Muscle of back (tissue), 11 donors: ENCODE data around the gene RRP9. TPM values are rescaled to one million over a fixed set of nuclear protein-coding genes. Genes with fewer than 3 reads are reported as not detected.
"Not testable (repeated sequence)": the region's sequence is repeated elsewhere in the genome, so short reads cannot be mapped to it uniquely, and the experiment has no call there.

Source experiments
- DNase-seq, 3 donors: peaks; one replicate each; pipeline versions ENCODE4 v3.0.0 to v3.0.0-alpha.2; 2013
- polyA plus RNA-seq, 10 donors: library from polyadenylated mRNA; unstranded; fragments of 120-200 nt; gene quantifications; one replicate each; pipeline ENCODE4 v1.2.1, GENCODE V29; 2013; ENCODE audit not compliant: insufficient read length in 10 of 10

RRP9 gene
- polyA plus RNA-seq, 10 donors, result 12.2 to 16.8 (median 14.0) TPM

DNA sequence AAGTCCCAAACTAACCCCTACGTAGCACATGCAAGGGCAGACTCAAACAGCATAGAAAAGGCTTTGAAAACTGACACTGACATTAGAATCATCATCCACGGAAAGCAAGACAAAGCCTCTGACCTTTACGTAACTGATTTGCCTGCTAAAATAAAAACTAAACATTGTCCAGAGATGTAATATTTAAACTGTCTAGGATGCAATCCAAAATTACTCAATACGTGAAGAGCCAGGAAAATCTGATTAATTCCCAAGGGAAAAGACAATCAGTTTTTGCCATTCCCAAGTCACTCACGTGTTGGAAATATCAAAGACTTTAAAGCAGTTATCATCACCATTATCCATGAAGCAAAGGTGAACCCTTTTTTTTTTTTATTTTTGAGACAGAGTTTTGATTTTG lies 25.3 kb downstream of the RRP9 start:
- no peak for DNase-seq

DNA sequence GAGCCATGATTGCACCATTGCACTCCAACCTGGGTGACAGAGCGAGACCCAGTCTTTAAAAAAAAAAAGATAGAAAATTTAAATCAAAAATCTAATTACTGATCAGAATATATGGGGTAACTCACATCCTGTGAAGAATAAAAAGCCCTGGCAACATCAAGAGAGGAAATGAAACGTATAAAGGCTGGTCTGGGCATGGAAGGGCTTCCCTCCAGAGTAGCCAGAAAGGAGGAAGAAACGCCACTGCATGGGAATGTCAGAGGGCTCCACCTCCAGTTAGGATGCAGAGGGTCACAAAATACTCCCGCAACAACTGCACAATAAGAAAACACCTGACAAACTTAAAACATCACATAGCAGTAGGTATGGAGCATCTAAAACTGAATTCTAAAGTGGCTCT lies 33.7 kb downstream of the RRP9 start:
- no peak for DNase-seq

DNA sequence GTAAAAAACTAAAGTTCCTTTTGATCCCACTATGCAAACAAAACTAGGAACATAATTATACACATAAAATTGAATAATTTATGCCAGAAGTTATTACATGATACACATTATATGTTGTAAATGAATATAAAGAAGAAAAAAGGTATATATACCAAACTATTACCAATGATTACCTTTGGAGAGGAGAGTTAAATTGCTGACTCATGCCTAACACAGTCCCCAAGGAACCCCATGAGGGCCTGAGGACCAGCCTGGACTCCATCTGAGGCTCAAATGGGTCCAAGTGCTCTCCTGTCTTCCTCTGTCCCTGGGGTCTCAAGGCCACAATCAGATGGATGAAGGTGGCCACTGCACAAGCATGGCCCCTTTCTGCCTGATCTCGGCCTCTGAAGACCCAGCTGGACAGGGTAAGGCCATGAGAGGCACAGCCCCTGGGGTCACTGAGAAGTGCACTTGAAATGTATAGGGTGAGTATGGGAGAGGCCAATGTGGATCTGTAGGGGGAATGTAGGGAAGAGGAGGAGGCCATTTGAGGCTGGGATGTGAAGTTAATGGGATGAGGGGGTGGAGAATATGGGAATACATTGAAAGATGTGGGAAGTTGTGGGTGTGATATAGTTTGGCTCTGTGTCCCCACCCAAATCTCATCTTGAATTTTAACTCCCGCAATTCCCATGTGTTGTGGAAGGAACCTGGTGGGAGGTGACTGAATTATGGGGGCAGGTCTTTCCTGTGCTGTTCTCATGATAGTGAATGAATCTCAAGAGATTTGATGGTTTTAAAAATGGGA lies 37.5 kb downstream of the RRP9 start:
- no peak for DNase-seq

DNA sequence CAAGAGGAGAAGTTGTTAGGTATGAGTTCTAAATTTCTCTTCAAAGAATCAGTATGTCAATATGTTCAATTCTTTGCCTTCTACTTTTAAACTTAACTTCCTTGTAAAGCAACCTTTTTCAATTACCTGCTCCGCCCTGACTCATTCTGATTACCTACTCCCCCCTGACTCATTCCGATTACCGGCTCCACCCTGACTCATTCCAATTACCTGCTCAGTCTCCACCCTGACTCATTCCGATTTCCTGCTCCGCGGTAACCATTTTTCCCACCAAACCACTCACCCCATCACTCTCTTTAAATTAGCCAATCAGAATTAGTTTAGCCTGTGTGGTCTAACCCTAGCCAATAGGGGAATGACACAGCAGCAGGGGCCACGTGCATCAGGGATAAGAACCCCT lies 39.3 kb downstream of the RRP9 start:
- DNase-seq, result not testable (repeated sequence)

DNA sequence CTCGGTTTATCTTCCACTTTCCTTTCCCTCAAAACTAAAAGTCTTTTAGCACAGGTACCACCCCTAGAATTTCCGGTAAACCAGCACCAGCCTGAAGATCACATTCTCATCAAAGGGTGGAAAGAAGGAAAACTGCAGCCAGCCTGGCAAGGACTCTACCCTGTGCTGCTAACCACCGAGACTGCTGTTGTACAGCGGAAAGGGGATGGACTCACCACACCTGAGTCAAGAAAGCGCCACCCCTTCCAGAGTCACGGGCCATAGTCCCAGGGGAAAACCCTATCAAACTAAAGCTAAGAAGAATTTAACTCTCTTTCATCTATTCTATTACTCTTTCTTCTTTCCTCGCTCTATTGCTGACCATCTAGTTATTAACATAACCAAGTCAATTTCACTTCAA lies 41.7 kb downstream of the RRP9 start:
- DNase-seq, result not testable (repeated sequence)

DNA sequence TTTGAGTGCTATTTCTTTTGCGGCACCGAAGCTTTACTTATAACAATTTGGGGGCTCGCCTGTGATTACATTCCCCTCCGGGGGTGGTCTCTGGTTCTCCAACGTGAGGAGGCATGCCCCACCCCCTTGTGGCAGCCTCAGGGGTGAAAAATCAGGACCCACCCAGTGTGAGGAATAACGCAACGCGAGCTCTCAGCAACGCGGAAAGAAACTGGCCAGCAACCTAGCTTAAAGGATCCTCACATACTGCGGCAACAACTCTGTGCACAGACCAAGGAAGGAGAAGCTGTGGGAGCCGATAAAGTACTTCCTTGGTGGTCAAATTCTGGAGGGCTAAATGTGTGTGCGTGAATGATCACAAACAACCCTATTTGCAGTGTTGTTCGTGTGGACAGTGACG lies 44.3 kb downstream of the RRP9 start:
- DNase-seq, result no peak

DNA sequence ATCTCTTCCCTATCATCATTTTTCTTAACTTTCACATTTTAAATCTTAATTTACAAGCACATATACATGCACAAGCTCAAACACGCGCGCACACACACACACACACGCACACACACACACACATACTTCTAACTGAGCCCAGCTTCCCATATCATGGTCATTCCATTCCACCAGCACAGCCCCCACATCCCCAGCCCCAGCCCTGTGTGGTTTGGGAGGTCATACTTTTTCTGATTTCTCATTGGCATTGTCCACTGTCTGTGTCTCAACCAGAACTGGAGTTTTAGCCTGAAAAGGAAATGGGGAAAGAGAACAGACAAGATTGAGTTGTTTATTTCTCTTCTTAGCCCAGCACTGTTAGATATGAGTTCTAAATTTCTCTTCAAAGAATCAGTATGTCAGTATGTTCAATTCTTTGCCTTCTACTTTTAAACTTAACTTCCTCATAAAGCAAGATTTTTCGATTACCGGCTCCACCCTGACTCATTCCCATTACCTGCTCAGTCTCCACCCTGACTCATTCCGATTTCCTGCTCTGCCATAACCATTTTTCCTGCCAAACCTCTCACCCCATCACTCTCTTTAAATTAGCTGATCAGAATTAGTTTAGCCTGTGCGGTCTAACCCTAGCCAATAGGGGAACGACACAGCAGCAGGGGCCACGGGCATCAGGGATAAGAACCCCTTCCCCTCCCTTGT lies 44.9 kb downstream of the RRP9 start:
- no peak for DNase-seq

DNA sequence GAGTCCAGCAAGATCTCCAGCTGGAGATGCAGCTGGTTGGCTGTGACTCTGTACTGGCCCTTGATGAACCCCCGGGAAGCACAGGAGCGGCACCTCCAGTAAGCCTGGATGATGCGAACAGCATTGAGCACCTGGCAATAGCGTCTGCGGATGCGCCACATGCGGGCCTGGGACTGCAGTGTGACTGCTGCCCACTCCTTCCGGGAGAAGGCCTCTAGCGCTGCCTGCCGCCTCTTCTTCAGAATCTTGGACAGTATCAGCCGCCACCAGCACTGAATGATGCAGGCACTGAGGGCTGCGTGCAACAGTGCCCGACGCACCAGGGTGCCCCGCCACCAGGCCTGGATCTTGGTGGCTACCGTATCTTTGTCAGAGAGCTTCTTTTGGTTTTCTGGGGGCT lies 46.8 kb downstream of the RRP9 start:
- DNase-seq, result no peak

DNA sequence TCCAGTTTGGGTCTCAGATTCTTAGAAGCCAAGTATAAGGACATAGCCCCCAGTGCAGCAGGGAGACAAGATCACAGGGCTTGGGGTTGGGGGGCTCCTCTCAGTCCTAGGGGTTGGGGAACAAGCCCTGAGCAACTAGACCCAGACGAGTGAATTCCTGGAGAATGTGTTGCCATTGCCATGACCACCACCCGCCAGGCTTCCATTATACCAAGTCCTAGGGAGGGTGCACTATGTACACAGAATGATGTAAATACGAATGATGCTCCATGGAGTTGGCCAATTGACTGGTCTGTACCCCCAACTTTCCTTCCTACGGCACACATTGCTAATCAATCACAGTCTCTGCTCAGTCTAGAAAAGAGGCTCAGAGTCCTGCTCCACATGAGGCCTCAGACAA lies 47.3 kb downstream of the RRP9 start:
- no peak for DNase-seq

DNA sequence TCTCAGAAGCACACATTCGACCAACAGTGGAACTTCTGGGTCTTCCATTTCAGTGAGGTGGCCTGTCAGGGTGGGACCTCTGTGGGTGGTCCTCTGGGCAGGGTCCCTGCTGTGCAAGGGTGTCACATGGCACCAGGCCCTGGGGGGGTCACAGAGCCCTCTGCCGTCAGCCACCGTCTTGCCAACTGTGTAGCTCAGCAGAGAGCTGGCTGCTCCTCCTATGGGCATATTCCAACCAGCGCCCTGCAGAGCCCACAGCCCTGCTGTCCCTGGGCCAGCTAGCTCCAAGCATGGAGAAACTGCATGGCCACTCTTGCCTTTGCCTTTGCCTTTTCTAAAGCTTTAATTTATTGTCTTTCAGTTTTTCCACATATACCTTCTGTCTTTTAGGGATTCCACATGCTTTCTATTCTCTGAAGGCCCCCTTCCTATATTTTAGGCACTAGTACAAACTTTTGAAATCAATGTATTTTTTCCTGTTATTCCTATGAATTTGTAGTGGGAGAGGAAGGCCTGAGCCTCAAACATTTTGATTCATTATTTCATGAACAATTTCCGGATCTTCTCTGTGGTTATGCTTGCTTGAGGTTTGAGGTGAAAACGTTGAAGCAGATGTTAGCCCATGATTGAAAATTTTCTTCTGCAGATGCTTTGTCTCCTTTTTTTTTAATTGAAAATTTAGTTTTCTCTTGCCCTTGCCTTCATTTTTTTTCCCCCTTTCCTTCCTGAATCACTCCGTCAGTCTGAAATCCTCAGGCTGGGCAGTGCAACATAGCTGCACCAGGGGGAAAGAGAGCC lies 50.3 kb downstream of the RRP9 start:
- no peak for DNase-seq

DNA sequence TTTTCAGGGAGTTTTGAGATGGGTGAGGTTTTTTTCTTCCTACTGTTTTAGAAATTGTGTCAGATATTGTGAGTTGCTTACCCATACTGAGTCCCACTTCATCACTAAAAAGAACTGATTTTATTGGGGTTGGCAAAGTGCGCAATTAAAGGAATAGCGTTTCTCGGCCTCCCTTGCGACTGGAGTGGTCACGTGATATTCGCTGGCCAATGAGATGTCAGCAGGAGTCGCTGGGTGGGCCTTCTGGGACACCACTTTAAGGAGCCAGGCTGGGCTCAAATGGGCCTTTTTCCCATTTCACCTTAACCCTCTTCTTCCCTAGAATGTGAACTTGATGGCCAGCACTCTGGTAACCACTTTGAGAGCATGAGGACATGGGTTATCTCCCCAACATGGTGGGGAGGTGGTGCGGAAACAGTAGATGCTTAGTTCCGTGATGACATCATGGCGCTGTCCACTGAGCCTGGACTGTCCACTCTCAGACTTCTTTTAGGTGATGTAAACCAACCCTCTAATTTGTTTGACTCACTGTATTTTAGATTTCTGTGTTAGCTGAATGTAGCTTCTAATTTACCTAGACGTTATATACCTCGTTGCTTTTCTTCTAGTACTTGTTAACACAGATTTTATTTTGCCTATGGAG lies 53.1 kb downstream of the RRP9 start:
- DNase-seq, result no peak

DNA sequence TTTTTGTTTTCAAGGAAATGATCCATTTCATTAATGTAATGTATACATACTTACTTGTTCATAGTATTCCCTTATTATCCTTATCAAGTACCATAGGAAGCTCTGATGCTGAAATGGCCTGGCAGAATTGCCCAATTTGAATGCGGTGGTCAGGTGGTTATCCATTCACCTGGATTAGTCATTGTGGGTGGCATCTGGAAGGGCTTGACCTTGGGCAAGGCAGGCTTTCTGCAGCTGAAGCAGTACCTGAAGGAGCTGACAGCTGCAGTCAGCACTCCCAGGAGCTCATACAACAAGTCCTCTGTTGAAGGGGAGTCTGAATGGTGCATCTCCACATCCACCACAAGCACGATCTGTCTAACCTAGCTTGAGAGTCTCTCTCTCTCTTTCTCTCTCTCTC lies 54.1 kb downstream of the RRP9 start:
- DNase-seq, result no peak

DNA sequence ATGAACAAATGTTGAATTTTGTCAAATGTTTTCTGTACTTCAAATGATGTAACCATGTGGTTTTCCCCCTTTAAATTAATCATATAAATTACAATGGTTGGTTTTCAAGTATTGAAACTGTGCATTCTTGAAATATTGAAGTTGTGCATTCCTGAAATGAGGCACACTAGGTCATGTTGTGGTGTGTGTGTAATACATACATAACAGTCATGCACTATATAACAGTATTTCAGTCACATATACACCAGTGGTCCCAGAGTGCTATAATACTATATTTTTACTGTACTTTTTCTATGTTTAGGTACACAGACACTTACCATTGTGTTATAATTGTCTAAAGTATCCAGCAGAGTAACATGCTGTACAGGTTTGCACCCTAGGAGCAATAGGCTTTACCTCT lies 55.3 kb downstream of the RRP9 start:
- DNase-seq, result no peak

Other genes starting within 250 kb of the RRP9 start
- under 1 TPM; 0.25 to 0.98 (median 0.52) TPM for gene GRM2, start 234.8 kb downstream of the RRP9 start, polyA plus RNA-seq
- not detected for gene IQCF6, start 162.7 kb downstream of the RRP9 start, polyA plus RNA-seq
- gene IQCF2, start 80.3 kb downstream of the RRP9 start, polyA plus RNA-seq, result not detected
- gene IQCF5, start 66.3 kb downstream of the RRP9 start, polyA plus RNA-seq, result not detected
- gene IQCF1, start 38.6 kb downstream of the RRP9 start, polyA plus RNA-seq, result not detected
- gene PARP3, start 459 bp upstream of the RRP9 start, polyA plus RNA-seq, result 1 to 10 TPM; 3.8 to 7.8 (median 5.6) TPM
- gene GPR62, start 13.5 kb upstream of the RRP9 start, polyA plus RNA-seq, result under 1 TPM; 0.20 to 0.52 (median 0.35) TPM
- gene PCBP4, start 25.6 kb upstream of the RRP9 start, polyA plus RNA-seq, result 10 to 100 TPM; 50.8 to 73.1 (median 64.1) TPM
- 10 to 100 TPM; 19.2 to 25.2 (median 21.3) TPM for gene ABHD14B, start 32.1 kb upstream of the RRP9 start, polyA plus RNA-seq
- 10 to 100 TPM; 10.3 to 18.5 (median 12.1) TPM for gene ABHD14A, start 33.2 kb upstream of the RRP9 start, polyA plus RNA-seq
- gene ACY1, start 41.6 kb upstream of the RRP9 start, polyA plus RNA-seq, result 10 to 100 TPM in 9 of 10 donors, 1 to 10 TPM in 1; 8.9 to 15.1 (median 13.2) TPM
- gene RPL29, start 54.0 kb upstream of the RRP9 start, polyA plus RNA-seq, result 1,000 to 10,000 TPM; 2,242 to 3,145 (median 2,773) TPM
- gene DUSP7, start 114.7 kb upstream of the RRP9 start, polyA plus RNA-seq, result 10 to 100 TPM; 14.7 to 31.0 (median 20.5) TPM
- 1 to 10 TPM; 2.6 to 8.0 (median 4.3) TPM for gene POC1A, start 212.5 kb upstream of the RRP9 start, polyA plus RNA-seq